GM10847 (cell line): ENCODE data around the gene STAT5B.

Source experiments
- POLR2A ChIP-seq: IDR thresholded peaks from 2 replicates; pipeline ENCODE4 v1.6.1; 2011; ENCODE audit not compliant: insufficient read length; ENCODE audit errors: extremely low read depth

STAT5B gene

DNA sequence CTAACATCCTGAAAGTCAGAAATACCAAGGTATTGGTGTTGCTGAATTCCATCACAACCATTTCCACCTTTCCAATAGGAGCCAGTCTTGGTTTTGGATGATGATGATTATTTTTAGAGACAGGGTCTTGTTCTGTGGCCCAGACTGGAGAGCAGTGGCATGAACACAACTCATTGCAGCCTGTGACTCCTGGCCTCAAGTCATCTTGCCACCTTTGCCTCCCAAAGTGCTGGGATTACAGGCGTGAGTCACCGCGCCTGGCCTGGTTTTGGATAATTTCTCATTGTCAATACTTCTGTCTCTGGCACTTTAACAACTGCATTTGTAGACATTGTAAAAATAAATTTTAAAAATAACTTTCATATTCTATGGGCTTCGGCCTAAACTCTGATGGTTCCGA, 22.6 kb downstream of the STAT5B start:
- no peak for TF ChIP-seq POLR2A

DNA sequence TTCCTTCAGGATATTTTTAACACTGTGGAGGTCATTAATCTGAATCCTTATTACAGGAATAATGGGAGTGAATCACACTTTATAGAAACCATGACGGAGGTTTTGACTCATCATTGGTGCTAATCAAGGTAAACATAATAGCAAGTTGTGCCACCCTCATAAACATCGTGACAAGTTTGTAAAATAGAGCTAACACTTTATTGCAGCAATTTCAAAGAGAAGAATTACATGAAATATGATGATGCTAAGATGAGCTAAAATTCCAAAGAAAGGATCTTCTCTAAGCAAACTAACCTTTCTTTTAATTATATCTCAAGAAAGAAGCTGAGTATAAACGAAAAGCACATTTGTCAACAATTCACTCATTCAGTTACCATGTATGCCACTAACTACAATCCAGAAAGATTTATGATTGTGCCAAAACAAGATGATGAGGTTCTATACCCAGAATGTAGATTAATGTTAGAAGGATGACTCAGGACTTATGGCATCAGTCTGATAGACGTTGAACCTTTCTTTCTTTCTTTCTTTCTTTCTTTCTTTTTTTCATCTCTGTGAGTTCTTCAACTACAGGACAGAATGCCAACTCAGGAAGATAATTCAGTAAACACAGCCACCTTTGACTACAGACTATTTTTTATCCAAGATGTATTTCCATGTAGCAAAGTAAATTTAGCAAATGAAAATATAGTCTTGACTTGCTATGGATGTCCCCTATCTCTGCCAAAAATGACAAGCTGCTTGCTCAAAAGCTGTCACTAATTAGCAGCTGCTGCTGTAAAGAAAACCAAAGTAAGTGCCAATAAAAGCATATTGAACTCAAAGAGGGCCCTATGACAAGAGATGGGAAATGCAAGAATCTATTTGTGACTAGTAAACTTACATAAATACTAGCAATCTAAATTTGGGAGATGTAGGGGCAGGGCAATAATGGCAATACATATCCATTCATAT, 23.3 kb downstream of the STAT5B start:
- no peak for TF ChIP-seq POLR2A

GRCh38 chr17:42251115-42251514, 25.1 kb downstream of the STAT5B start:
- TF ChIP-seq POLR2A = no peak

GRCh38 chr17:42249681-42250446, 26.3 kb downstream of the STAT5B start:
- no peak for TF ChIP-seq POLR2A

DNA sequence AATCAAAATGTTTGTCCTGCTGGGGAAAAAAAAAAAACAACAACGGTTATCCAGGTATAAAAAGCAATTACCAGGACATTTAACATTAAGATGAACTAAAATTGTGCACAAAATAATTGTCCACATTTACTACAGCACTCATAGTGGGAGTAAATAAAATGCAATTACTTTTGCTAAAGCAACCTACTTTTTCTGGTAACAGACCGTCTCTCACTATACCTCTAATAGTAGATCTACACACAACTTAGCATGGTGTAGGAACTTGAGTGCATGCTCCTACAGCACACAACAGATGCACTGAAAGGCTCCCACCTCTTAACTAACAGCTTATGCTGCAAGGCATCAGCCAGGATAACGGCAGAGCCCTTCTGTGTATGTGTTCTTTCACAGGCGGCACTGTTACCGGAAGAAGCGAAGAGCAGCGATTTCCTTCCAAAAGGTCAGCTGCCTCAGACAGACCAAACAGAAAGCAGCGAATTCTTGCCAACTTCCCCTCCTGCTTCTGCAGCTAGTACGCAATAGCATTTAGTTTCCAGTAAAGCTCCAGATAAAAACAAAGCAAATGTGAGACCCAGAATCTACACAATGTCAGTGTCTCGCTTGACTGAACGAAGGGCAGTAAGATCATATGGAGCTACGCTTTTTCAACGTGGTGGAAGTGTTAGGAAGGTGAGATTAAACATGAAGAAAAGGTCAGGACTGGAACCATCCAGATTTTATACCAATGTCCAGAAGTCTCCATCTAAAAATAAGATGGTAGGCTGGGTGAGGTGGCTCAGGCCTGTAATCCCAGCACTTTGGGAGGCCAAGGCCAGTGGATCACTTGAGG, 27.6 kb downstream of the STAT5B start:
- peak; percentile 24 for TF ChIP-seq POLR2A

DNA sequence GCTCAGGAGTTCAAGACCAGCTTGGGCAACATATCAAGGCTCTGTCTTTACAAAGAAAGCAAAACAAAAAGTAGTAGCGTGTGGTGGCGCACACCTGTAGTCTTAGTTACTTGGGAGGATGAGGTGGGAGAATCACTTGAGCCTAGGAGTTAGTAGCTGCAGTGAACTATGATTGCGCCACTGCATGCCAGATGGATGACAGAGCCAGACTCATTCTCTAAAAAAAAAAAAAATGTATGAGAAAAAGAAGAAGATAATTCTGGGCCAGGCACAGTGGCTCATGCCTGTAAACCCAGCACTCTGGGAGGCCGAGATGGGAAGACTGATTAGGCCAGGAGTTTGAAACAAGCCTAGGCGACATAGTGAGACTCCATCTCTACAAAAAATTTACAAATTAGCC, 28.5 kb downstream of the STAT5B start:
- TF ChIP-seq POLR2A = no peak

GRCh38 chr17:42246515-42246914, 29.7 kb downstream of the STAT5B start:
- no peak for TF ChIP-seq POLR2A

DNA sequence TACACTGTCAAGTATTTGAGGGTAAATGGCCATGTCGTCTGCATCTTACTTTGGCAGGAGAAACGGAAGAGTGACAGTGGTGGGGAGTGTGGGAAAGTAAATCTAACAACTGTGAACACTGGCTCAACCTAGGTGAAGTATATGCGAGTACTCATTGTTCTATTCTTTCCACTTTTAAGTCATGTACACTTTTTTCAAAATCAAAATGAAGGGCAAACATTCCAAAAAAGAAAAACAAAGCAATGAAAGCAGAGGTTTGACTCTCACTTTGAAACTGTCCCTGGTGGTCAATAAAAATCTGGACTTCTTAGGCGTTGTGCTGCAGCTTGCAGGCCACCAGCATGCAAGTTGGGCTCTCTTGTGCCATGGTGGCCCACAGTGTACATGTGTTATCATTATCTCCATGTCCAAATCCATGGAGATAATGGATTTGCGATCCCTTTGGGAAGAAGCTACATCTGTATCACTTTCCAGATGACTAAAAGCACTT, 32.7 kb downstream of the STAT5B start:
- no peak for TF ChIP-seq POLR2A

DNA sequence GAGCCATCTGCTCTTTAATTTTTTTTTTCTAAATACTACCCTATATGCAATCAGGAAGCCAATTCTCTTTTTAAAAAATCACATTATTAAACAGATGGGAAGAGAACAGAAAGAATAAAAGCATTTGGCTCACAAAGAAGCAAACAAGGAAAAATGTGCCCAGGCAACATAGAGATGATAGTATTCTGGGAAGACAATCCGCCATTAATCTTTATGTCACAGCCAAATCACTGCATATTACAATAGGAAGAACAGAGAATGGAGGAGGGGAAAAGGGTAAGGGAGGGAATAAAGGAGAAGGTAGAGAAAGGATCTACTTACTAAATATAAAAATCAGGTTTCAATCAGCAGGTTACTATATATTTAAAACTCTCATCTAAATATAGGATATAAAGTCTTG, 34.3 kb downstream of the STAT5B start:
- no peak for TF ChIP-seq POLR2A

- no peak for TF ChIP-seq POLR2A
Measured at GRCh38 chr17:42240201-42240600, 36.0 kb downstream of the STAT5B start.

DNA sequence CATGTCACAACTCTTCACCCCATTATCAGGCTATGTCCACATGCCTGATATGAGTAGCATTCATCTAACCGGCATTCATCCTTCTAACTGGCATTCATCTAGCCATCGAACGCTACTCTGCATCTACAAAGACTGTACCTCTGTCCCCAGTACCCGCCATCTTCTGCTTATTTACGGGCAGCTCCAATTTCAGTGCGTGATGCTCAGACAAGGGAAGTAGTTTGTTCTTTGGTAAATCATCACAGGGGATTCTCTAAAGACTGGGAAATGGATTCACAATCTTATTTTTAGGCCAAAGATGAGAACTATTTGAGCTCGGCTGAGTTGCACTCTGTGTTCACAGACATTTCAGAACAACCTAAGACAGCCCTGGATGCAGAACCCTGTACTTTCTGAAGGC, 39.4 kb downstream of the STAT5B start:
- no peak for TF ChIP-seq POLR2A

DNA sequence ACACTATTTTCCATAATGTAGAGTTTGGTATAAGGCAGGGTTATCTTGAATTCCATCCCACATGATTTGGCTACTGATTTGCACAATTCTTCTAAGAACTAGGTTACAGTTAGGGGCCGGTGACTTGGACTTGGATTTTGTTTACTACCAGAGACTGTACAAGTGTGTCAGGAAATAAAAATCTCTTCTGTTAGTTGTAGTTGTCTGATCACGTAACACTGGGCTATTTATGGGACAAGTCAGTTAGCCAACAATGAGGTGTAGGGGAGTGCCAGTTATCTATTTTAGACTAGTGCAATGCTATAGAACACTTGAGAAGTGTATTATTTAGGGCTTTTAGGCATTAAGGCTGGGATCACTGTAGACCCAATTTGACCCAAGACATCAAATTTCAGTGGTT, 42.2 kb downstream of the STAT5B start:
- no peak for TF ChIP-seq POLR2A

DNA sequence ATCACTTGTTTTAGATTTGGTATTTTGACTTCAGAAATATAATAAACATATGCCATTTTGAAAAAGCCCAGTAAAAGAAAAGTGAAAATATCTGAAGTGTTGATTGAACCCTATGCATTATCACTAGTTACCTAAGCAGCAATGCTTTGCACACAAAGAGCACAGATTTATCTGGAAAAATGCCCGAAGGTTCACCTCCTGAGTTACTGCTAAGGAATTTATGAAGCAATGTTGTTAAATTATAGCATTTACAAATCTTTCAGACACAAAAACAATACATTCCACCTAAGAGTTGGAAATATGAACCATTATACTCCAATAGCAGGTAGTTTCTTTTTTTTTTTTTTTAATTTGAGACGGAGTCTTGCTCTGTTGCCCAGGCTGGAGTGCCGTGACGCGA, 43.0 kb downstream of the STAT5B start:
- TF ChIP-seq POLR2A = no peak

- TF ChIP-seq POLR2A = no peak
Measured at GRCh38 chr17:42230225-42230624, 46.0 kb downstream of the STAT5B start.
